CD4-positive, alpha-beta T cell treated with Interleukin-1 beta for 1 hour (primary cell): ENCODE measurements around the gene CHST11.

Source experiments
- DNase-seq, 2 donors: peaks; one replicate each; pipeline ENCODE4 v3.0.0-alpha.2; 2020 to 2022

Gene CHST11

DNA sequence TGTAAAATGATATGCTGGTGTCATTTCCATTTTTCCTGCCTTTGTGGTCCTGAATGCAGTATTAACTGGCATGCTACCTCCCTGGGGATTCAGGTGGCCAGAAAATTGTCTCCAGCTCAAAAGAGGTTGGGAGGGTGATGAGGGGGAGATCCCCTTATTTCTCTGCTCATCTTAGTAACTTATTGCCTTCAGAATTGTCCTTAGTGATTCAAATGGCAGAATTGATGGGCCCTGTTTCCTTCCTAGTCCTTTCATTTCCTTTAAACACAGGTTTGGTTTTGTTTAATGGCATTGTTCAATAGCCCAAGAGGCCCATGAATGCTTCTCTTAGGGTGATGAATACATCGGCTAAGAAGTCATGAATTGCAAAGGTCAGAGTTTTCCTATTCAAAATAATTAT lies 294.4 kb downstream of the CHST11 start:
- DNase-seq = no peak

- no peak for DNase-seq
These were observed 294.8 kb downstream of the CHST11 start for GRCh38 chr12:104751594-104751993.

GRCh38 chr12:104752016-104752415 lies 295.3 kb downstream of the CHST11 start:
- no peak for DNase-seq

DNA sequence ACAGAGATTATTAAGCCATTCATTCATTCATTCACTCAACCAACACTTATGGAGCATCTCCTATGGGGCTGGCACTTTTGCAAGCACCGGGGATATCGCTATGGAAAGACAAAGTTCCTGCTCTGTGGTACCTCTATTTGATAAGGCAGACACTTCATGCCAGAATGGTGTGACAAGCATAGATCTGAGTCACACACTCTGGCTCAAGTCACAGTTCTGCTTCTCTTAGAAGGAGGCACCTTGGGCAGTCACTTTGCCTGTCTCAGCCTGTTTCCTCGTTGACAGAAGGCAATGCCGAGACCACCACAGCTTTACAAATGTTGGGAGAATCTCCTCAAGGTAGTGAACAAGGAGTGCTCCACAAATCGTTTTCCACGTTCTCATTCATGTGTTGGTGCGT lies 296.1 kb downstream of the CHST11 start:
- DNase-seq = no peak

GRCh38 chr12:104756901-104757300 lies 300.2 kb downstream of the CHST11 start:
- no peak for DNase-seq

GRCh38 chr12:104758771-104759170 lies 302.0 kb downstream of the CHST11 start:
- no peak for DNase-seq

GRCh38 chr12:104761091-104761490 lies 304.3 kb downstream of the CHST11 start:
- no peak for DNase-seq

- no peak for DNase-seq
These were observed 304.9 kb downstream of the CHST11 start for GRCh38 chr12:104761611-104762010.

- peak in 1 of 2 donors; percentile 20 for DNase-seq
These were observed 306.5 kb downstream of the CHST11 start for GRCh38 chr12:104763168-104763805.

DNA sequence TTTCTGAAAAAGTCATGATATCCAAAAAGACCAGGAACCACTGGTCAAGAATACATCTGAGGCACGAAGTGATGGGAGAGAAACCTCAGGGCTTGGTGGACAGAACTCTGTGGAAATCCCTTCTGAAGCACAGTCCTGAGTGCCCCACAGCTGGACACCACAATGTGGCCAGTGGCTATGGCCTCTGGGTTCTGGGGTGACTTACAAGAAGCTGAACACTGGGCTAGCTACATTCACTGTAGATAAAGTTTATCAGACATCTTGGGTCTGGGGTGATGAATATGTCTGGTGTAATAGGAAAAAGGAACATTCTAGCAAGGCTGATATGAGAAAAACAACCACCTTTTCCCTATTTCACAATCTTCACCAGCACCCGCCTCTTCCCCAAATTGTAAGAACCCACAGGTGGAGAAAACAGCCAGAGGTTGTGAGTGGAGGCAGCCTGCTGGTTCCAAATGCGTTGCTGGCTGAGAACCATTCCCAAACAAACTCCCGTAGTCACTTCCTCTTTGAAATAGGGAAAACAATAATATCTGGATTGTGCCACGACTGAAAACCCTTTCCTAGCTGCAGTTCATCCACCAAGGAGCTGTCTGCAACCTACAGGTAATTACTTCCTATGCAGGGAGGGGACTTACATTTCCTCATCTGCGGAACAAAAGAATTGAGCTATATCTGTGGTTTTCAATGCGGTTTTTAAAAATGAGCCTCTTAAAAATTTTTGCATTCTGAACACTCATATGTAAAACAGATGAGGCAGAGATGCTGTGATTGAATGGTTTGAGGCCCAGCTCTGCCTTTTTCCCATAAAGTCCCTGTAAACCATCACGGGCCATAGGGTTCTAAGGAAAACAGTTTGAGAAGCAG lies 307.7 kb downstream of the CHST11 start:
- DNase-seq = peak in 1 of 2 donors; percentile 13

GRCh38 chr12:104767261-104767660 lies 310.5 kb downstream of the CHST11 start:
- DNase-seq = no peak

DNA sequence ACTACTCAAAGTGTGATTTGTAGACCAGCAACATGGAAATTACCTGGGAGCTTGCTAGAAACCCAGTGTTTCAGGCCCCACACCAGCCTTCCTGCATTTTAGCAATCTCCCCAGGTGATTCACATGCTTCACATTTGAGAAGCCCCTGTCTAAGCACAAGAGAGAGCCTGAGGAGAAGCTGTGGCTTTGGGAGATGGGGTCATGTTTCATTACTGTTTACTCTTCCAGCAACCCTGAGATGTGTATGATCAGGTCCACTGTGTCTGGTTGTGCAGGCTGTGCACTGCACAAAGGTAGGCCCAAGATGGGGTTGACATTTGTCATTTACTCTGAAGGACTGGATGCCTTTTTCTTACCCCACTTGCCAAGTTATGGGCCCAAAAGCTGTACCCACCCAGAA lies 311.3 kb downstream of the CHST11 start:
- DNase-seq = no peak

- no peak for DNase-seq
These were observed 312.4 kb downstream of the CHST11 start for GRCh38 chr12:104769144-104769561.

DNA sequence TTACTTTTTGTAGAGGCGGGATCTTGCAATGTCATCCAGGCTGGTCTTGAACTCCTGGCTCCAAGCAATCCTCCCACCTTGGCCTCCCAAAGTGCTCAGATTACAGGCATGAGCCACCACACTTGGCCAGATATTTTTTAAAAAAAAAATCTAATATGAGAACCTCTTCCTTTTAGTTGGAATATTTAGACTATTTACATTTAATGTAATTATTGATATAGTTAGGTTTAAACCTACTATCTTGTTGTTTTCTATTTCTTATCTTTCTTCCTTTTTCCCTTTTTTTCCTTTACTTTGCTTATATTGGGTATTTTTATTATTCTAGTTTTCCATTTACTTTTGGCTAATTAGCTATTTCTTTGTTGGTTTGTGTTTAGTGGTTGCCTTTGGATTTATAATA lies 315.6 kb downstream of the CHST11 start:
- no peak for DNase-seq

DNA sequence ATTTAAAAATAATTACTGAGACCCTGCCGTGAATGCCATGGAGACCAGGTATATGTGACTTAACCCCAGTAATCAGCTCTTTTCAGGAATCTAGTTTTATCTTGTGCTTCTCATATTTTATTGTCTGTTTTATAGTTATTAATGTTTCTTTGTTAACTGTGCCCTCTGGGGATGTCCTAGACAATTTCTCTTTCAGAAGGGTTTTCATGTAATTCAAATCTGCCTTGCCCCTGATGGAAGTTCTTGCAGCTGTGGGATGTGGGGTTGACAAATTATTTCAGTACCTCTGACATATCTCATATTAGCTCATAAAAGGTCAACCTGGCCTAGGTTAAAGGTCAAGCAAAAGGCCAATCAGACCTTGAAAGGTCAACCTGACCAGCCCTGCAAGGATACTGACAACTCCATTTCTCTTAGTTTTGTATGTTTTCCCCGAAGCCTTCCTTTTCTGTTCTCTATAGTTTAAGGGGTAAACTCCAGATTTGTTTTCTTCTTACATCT lies 319.0 kb downstream of the CHST11 start:
- no peak for DNase-seq

DNA sequence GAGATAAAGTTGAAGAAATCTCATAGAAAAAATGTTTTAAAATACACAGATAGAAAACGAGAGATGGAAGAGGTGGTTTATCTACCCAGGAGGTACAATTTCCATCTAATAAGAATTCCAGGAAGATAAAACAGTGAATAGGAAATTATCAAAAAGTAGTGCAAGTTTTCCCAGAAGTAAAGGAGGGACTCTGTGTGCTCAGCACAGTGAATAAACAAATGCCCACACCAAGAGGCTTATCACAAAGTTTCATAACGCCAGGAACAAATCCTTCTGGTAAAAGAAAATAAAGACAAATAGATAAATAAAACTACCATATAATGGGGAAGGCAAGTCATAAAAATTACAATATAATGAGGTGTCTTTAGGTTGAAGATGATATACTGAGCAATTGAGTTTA lies 322.4 kb downstream of the CHST11 start:
- DNase-seq = no peak

GRCh38 chr12:104782296-104782695 lies 325.5 kb downstream of the CHST11 start:
- DNase-seq = no peak

DNA sequence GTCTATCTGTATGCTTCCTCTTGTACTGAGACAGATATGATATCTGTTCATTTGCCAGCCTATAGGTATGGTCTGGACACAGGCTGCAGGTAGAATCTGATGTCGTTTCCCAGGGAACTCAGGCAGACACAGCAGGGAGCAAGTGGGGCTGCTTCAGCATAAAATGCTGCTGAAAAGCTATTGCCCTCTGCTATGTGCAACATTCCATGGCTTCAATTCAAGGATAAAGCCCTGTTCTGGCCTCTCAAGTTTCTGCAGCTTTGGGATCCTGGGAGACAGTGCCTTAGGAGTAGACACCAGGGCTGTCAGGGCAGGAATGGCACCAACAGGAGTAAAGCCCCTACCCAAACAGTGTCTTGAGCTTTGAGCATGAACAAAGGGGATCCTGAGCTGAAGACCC lies 327.8 kb downstream of the CHST11 start:
- no peak for DNase-seq

- DNase-seq = no peak
These were observed 329.1 kb downstream of the CHST11 start for GRCh38 chr12:104785886-104786285.

- no peak for DNase-seq
These were observed 329.6 kb downstream of the CHST11 start for GRCh38 chr12:104786352-104786751.

- no peak for DNase-seq
These were observed 332.1 kb downstream of the CHST11 start for GRCh38 chr12:104788840-104789271.

GRCh38 chr12:104790296-104791125 lies 333.8 kb downstream of the CHST11 start:
- DNase-seq = peak; percentile 30 to 45

DNA sequence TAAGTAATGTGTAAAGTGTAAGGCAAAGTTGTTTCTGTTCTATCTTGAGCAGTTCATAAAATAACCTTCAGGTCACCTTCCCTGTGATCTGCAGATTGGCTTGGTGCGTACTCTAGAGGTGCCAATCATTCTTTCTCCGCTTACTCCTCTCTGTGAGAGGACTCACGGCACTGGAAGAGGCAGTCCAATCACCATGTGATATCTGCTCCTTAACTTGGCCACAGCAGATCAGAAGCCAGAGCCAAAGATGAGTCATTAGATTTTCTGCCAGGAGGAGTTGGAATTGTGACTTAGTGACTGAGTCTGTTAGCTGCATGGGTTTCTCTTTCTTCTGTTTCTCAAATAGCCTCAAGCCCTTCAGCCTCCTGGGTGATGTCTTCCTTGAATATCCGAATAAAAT lies 335.8 kb downstream of the CHST11 start:
- no peak for DNase-seq
